ENCODE data around the gene ROPN1L.

GRCh38 chr5:10480237-10480985, 38.7 kb downstream of the ROPN1L start:
- TF ChIP-seq CTCF (IDR thresholded peaks at IDR 0.05; ENCODE audit: borderline replicate concordance, extremely low read depth, low read length, poor library complexity, severe bottlenecking): no peak
- TF ChIP-seq EZH2 (IDR thresholded peaks at IDR 0.05; ENCODE audit: borderline replicate concordance, low read depth, low read length, severe bottlenecking): no peak

Data from DND-41 (cell line).